Mesothelial cell of epicardium (in vitro differentiated cells): Measurements from ENCODE around the gene NARS2. TPM values are rescaled to one million over a fixed set of nuclear protein-coding genes. Genes with fewer than 3 reads are reported as not detected.
"Not testable (repeated sequence)": the region's sequence is repeated elsewhere in the genome, so short reads cannot be mapped to it uniquely, and the experiment has no call there.

Experiments used
- DNase-seq, 2 experiments: peaks; one replicate each; pipeline ENCODE4 v3.0.0; 2021; ENCODE audit warnings: low spot score in 2 of 2; ENCODE audit not compliant: unreplicated experiment in 2 of 2
- H3K27ac Mint-ChIP-seq: 2 replicates; pipeline ENCODE4 v1.8.0; 2021; ENCODE audit warnings: mixed read lengths
- H3K27me3 Mint-ChIP-seq: 2 replicates; pipeline ENCODE4 v1.8.0; 2021; ENCODE audit warnings: low read depth, mixed read lengths
- H3K36me3 Mint-ChIP-seq: 2 replicates; pipeline ENCODE4 v1.8.0; 2021; ENCODE audit warnings: mixed read lengths
- H3K4me1 Mint-ChIP-seq: 2 replicates; pipeline ENCODE4 v1.8.0; 2021; ENCODE audit warnings: mixed read lengths
- H3K4me3 Mint-ChIP-seq: 2 replicates; pipeline ENCODE4 v1.8.0; 2021; ENCODE audit warnings: mild to moderate bottlenecking, moderate library complexity, mixed read lengths
- H3K9me3 Mint-ChIP-seq: 2 replicates; pipeline ENCODE4 v1.8.0; 2021; ENCODE audit warnings: mixed read lengths
- CTCF ChIP-seq: fragments of 200-600 bp; sonication (generic); IDR thresholded peaks from one replicate; pipeline ENCODE4 v1.5.0; 2021; ENCODE audit warnings: antibody characterized with exemption; ENCODE audit not compliant: unreplicated experiment
- total RNA-seq: library from RNA; stranded (reverse); gene quantifications from 3 replicates; pipeline ENCODE4 v1.2.1, GENCODE V29; 2021

Gene NARS2
- total RNA-seq, 1 donor from 2014 or later, result 23.1 TPM

- Mint-ChIP-seq H3K9me3 (no peaks in the 10 kb centered on the region), H3K27me3 (no peaks in the 10 kb centered on the region), H3K27ac (no peak overlapping the region), H3K36me3 (peaks cover 13% of the 10 kb centered on the region), H3K4me3 (no peak overlapping the region), H3K4me1 (peaks cover 17% of the 10 kb centered on the region)
- no peak for TF ChIP-seq CTCF
- no peak for DNase-seq
These were observed 2.3 kb downstream of the NARS2 start for GRCh38 chr11:78572394-78572793.

GRCh38 chr11:78570031-78570430, 4.6 kb downstream of the NARS2 start:
- no peak for DNase-seq
- H3K27ac Mint-ChIP-seq, result no peak overlapping the region
- no peak overlapping the region for H3K4me3 Mint-ChIP-seq
- H3K4me1 Mint-ChIP-seq, result peaks cover 15% of the 10 kb centered on the region
- no peak for TF ChIP-seq CTCF
- H3K9me3 Mint-ChIP-seq, result no peaks in the 10 kb centered on the region
- peaks cover 22% of the 10 kb centered on the region for H3K36me3 Mint-ChIP-seq
- H3K27me3 Mint-ChIP-seq, result no peaks in the 10 kb centered on the region

GRCh38 chr11:78567209-78567608, 7.5 kb downstream of the NARS2 start:
- H3K9me3 Mint-ChIP-seq, result no peaks in the 10 kb centered on the region
- DNase-seq, result no peak
- peaks cover 22% of the 10 kb centered on the region for H3K36me3 Mint-ChIP-seq
- no peak overlapping the region for H3K4me3 Mint-ChIP-seq
- no peaks in the 10 kb centered on the region for H3K27me3 Mint-ChIP-seq
- no peak for TF ChIP-seq CTCF
- H3K4me1 Mint-ChIP-seq, result peaks cover 13% of the 10 kb centered on the region
- no peak overlapping the region for H3K27ac Mint-ChIP-seq

GRCh38 chr11:78564490-78565467, 9.9 kb downstream of the NARS2 start:
- TF ChIP-seq CTCF, result peak; percentile 81
- peaks cover 9% of the 10 kb centered on the region for H3K36me3 Mint-ChIP-seq
- no peaks in the 10 kb centered on the region for H3K27me3 Mint-ChIP-seq
- peaks cover 28% of the 10 kb centered on the region for H3K4me1 Mint-ChIP-seq
- no peak for DNase-seq
- no peak overlapping the region for H3K4me3 Mint-ChIP-seq
- no peaks in the 10 kb centered on the region for H3K9me3 Mint-ChIP-seq
- H3K27ac Mint-ChIP-seq, result peak overlapping the region; percentile 64

GRCh38 chr11:78564037-78564436, 10.6 kb downstream of the NARS2 start:
- H3K36me3 Mint-ChIP-seq, result peaks cover 13% of the 10 kb centered on the region
- not testable (repeated sequence) for H3K27ac Mint-ChIP-seq, H3K9me3 Mint-ChIP-seq, DNase-seq, H3K27me3 Mint-ChIP-seq, H3K4me3 Mint-ChIP-seq
- H3K4me1 Mint-ChIP-seq, result peaks cover 28% of the 10 kb centered on the region

GRCh38 chr11:78563090-78563489, 11.6 kb downstream of the NARS2 start:
- not testable (repeated sequence) for DNase-seq, H3K27me3 Mint-ChIP-seq, H3K4me3 Mint-ChIP-seq, H3K9me3 Mint-ChIP-seq
- Mint-ChIP-seq H3K36me3 (peaks cover 17% of the 10 kb centered on the region), H3K4me1 (peaks cover 28% of the 10 kb centered on the region), H3K27ac (peak overlapping the region; percentile 85)
